ENCODE results near the gene SET. TPM values are rescaled to one million over a fixed set of nuclear protein-coding genes. Genes with fewer than 3 reads are reported as not detected.

SET gene
- 1,083 to 1,129 TPM (median 1,086 TPM) in 3 replicates for total RNA-seq (2021)
- percentile 99 among the genes with signal in this experiment for Bru-seq, nascent RNA
- long read RNA-seq, experiment 1, transcript SET-201 (8 exons, 2,915 nt): major isoform, 2,688 of 3,958 reads
- long read RNA-seq, experiment 1, transcript SET-204 (8 exons, 2,850 nt): minor isoform, 915 of 3,958 reads
- long read RNA-seq, experiment 1, partial matches to known transcripts: 260 of 3,958 reads
- long read RNA-seq, experiment 1, other reads (novel, unspliced or antisense): 95 of 3,958 reads
- long read RNA-seq, experiment 2, transcript SET-204 (8 exons, 2,850 nt): minor isoform, 230 of 1,531 reads
- long read RNA-seq, experiment 2, transcript SET-201 (8 exons, 2,915 nt): major isoform, 239 of 1,531 reads
- long read RNA-seq, experiment 2, partial matches to known transcripts: 1,008 of 1,531 reads
- long read RNA-seq, experiment 2, other reads (novel, unspliced or antisense): 54 of 1,531 reads
- long read RNA-seq, experiment 3, transcript SET-201 (8 exons, 2,915 nt): minor isoform, 10 of 639 reads
- long read RNA-seq, experiment 3, transcript SET-204 (8 exons, 2,850 nt): major isoform, 514 of 639 reads
- long read RNA-seq, experiment 3, partial matches to known transcripts: 94 of 639 reads
- long read RNA-seq, experiment 3, other reads (novel, unspliced or antisense): 21 of 639 reads

GRCh38 chr9:128688501-128689292, at the start of gene SET:
Gene SET, plus strand, starts transcription at chr9:128689222. Its CDS starts 361 bp downstream, at chr9:128689583.
- Mint-ChIP-seq H3K27ac (peak within 1 kb of the TSS; percentile 98), H3K27me3 (ENCODE audit: low read depth) (no peaks in the 10 kb centered on the region; the same call in 1 of the 2 replicates), H3K4me1 (peaks cover 57% of the 10 kb centered on the region), H3K9me3 (no peaks in the 10 kb centered on the region), H3K4me3 (peak within 1 kb of the TSS; percentile 96), H3K36me3 (peaks cover 52% of the 10 kb centered on the region)
- peak; percentile 84 for ATAC-seq
- peak; percentile 93 for DNase-seq (ENCODE audit: low spot score)
- ChIA-PET POLR2A (interaction anchor here (1.0 kb wide), 2 partner anchors 9 to 136 kb away, joined by 3 to 5 read pairs; partner anchors contain the start of gene SPTAN1), CTCF (interaction anchor here (1.0 to 2.1 kb wide), 4 partner anchors 13 to 53 kb away, joined by 4 to 10 read pairs (median 6); partner anchors contain the start of gene PKN3)
- TF ChIP-seq SP1 (CRISPR knock-in tag; conservative IDR thresholded peaks at IDR 0.05) (peak; percentile 89), ZNF423 (CRISPR knock-in tag; IDR thresholded peaks at IDR 0.05) (peak; percentile 43; the same call in 1 of the 2 replicates), E2F4 (CRISPR knock-in tag; IDR thresholded peaks at IDR 0.05; ENCODE audit: borderline replicate concordance, low read depth) (0 out of 2 replicates have a peak, but pooled peaks have one; percentile 34), MAX (CRISPR knock-in tag; IDR thresholded peaks at IDR 0.05) (peak; percentile 53), ZNF232 (CRISPR knock-in tag; IDR thresholded peaks at IDR 0.05) (peak; percentile 15; the same call in 1 of the 2 replicates), ERG (CRISPR knock-in tag; IDR thresholded peaks at IDR 0.05) (no peak), GABPB1 (CRISPR knock-in tag; IDR thresholded peaks at IDR 0.05) (peak; percentile 51; the same call in 1 of the 2 replicates), PRDM15 (CRISPR knock-in tag; IDR thresholded peaks at IDR 0.05) (peak; percentile 44; the same call in 1 of the 2 replicates), ZNF219 (CRISPR knock-in tag; IDR thresholded peaks at IDR 0.05; ENCODE audit: borderline replicate concordance) (no peak), FOXP4 (CRISPR knock-in tag; IDR thresholded peaks at IDR 0.05) (peak; percentile 9; the same call in 1 of the 2 replicates), TEAD4 (CRISPR knock-in tag; IDR thresholded peaks at IDR 0.05) (no peak), ETV6 (CRISPR knock-in tag; IDR thresholded peaks at IDR 0.05) (peak; percentile 55; the same call in 1 of the 2 replicates), OVOL2 (CRISPR knock-in tag; IDR thresholded peaks at IDR 0.05; ENCODE audit: borderline replicate concordance) (no peak), MYBL2 (CRISPR knock-in tag; IDR thresholded peaks at IDR 0.05) (peak; percentile 45; the same call in 1 of the 2 replicates), CREM (CRISPR knock-in tag; IDR thresholded peaks at IDR 0.05) (0 out of 2 replicates have a peak, but pooled peaks have one; percentile 19), HMGXB4 (CRISPR knock-in tag; IDR thresholded peaks at IDR 0.05) (peak; percentile 72; the same call in 1 of the 2 replicates), E2F1 (CRISPR knock-in tag; IDR thresholded peaks at IDR 0.05) (no peak), TEAD1 (CRISPR knock-in tag; IDR thresholded peaks at IDR 0.05) (0 out of 2 replicates have a peak, but pooled peaks have one; percentile 51), NFYB (CRISPR knock-in tag; conservative IDR thresholded peaks at IDR 0.05; ENCODE audit: low read depth) (peak; percentile 33; the same call in 1 of the 2 replicates), NR3C1 (CRISPR knock-in tag; conservative IDR thresholded peaks at IDR 0.05; ENCODE audit: low read depth) (no peak), E2F5 (CRISPR knock-in tag; IDR thresholded peaks at IDR 0.05) (peak; percentile 86)
